Neural crest cell (in vitro differentiated cells): ENCODE results near the gene NOL11. TPM values are rescaled to one million over a fixed set of nuclear protein-coding genes. Genes with fewer than 3 reads are reported as not detected.
A peak's percentile ranks its signal among the peaks of the same experiment; 100 is the strongest.

ENCODE experiments used
- DNase-seq: peaks from one replicate; pipeline ENCODE4 v3.0.0; 2021; ENCODE audit warnings: low read depth, mixed read lengths, low spot score
- H3K27ac Mint-ChIP-seq: one replicate; pipeline ENCODE4 v1.8.0; 2021; ENCODE audit warnings: mild to moderate bottlenecking, mixed read lengths; ENCODE audit not compliant: unreplicated experiment
- H3K27me3 Mint-ChIP-seq: 2 replicates; pipeline ENCODE4 v1.8.0; 2021; ENCODE audit warnings: low read depth, mild to moderate bottlenecking, mixed read lengths
- H3K36me3 Mint-ChIP-seq: 2 replicates; pipeline ENCODE4 v1.8.0; 2021; ENCODE audit warnings: low read depth, mild to moderate bottlenecking, mixed read lengths
- H3K4me1 Mint-ChIP-seq: 2 replicates; pipeline ENCODE4 v1.8.0; 2021; ENCODE audit warnings: mixed read lengths
- H3K4me3 Mint-ChIP-seq: one replicate; pipeline ENCODE4 v1.8.0; 2021; ENCODE audit warnings: mild to moderate bottlenecking, mixed read lengths
- H3K9me3 Mint-ChIP-seq: 2 replicates; pipeline ENCODE4 v1.8.0; 2021; ENCODE audit warnings: mixed read lengths
- total RNA-seq: library from RNA; stranded (reverse); gene quantifications from 2 replicates; pipeline ENCODE4 v1.2.1, GENCODE V29; 2021
- TF ChIP-seq, protein P1 (sequence below): fragments of 200-600 bp; sonication (generic); conservative IDR thresholded peaks from 2 replicates; pipeline ENCODE4 v1.5.0; 2021; ENCODE audit warnings: antibody characterized with exemption, mild to moderate bottlenecking

Gene NOL11
- total RNA-seq, 1 donor from 2014 or later = 88.7 TPM

DNA sequence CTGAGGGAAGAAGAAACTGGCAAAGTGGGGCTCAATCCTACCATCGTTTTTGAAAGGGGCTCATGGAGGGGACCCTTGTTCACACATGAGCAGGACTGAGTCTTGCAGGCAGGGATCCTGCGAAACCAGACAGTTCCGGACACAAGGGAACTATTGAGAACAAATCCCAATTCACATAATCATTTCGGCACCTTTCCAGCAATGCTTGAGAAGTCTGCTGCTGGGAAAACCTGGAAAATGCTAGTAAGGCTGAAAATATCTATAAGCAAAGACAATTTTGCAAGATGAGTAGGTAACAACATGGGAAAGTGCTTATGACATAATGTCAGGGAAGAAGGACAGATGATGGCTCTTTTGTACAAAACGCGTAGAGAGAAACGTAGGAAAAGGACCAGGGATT, 55.5 kb downstream of the NOL11 start:
- no peaks in the 10 kb centered on the region for H3K27me3 Mint-ChIP-seq
- H3K4me1 Mint-ChIP-seq = no peaks in the 10 kb centered on the region
- TF ChIP-seq, protein P1, sequence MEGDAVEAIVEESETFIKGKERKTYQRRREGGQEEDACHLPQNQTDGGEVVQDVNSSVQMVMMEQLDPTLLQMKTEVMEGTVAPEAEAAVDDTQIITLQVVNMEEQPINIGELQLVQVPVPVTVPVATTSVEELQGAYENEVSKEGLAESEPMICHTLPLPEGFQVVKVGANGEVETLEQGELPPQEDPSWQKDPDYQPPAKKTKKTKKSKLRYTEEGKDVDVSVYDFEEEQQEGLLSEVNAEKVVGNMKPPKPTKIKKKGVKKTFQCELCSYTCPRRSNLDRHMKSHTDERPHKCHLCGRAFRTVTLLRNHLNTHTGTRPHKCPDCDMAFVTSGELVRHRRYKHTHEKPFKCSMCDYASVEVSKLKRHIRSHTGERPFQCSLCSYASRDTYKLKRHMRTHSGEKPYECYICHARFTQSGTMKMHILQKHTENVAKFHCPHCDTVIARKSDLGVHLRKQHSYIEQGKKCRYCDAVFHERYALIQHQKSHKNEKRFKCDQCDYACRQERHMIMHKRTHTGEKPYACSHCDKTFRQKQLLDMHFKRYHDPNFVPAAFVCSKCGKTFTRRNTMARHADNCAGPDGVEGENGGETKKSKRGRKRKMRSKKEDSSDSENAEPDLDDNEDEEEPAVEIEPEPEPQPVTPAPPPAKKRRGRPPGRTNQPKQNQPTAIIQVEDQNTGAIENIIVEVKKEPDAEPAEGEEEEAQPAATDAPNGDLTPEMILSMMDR = no peak
- H3K4me3 Mint-ChIP-seq = no peak overlapping the region
- H3K36me3 Mint-ChIP-seq = no peaks in the 10 kb centered on the region
- no peak for DNase-seq
- H3K9me3 Mint-ChIP-seq = no peaks in the 10 kb centered on the region
- no peak overlapping the region for H3K27ac Mint-ChIP-seq

DNA sequence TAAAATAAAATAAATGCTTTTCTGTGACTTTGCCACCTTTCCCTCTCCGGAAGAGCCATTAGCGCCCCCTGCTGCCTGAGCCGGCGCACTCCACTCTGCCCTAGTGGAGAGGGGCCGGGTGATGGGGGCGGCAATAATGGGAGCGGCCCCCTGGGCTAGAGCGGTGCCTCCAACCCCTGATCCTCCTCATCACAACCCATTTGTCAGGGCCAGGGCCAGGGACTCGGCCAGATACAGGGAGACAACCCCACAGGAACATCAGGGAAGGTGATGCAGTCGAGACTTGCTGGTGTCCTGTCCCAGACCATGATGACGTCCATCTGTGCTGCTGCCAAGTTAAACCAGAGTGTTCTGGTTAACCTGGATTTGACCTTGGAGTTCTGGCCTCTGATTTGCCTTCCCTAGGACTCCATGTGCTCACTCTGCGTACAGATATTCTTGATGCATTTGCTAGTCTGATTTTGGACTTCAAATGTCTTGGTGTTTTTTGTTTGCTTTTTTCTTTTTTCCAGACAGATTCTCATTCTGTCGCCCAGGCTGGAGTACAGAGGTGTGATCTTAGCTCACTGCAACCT, 61.4 kb downstream of the NOL11 start:
- Mint-ChIP-seq H3K36me3 (no peaks in the 10 kb centered on the region), H3K27me3 (no peaks in the 10 kb centered on the region), H3K4me1 (no peaks in the 10 kb centered on the region), H3K9me3 (no peaks in the 10 kb centered on the region), H3K4me3 (no peak overlapping the region), H3K27ac (no peak overlapping the region)
- DNase-seq = peak; percentile 38
- TF ChIP-seq, protein P1 = peak; percentile 67

DNA sequence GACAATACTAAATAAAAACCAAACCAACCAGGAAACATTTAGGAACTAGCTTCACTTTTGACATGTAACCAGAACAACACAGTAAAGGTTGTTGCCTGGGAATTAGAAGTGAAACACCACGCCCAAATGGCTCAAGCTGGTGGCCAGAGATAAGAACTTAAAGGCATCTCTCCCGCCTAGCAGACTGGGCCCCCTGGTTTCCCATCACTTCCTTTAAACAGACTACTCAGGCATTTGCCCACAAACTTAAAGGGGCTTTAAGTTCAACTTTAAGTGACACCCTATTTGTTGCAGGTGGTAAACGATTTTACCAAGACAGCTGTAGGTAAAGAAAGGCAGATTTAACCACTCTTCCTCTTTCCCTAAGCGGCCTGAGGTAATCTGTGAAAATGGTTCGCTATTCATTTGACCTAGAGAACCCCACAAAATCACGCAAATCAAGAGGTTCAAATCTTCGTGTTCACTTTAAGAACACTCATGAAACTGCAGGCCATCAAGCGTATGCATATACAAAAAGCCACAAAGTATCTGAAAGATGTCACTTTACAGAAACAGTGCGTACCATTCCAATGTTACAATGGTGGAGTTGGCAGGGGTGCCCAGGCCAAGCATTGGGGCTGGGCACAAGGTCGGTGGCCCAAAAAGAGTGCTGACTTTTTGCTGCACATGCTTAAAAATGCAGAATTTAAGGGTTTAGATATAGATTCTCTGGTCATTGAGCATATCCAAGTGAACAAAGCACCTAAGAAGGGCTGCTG, 66.8 kb downstream of the NOL11 start:
- no peak for DNase-seq
- Mint-ChIP-seq H3K36me3 (no peaks in the 10 kb centered on the region), H3K4me1 (no peaks in the 10 kb centered on the region), H3K4me3 (no peak overlapping the region), H3K27ac (no peak overlapping the region), H3K9me3 (no peaks in the 10 kb centered on the region), H3K27me3 (peaks cover 6% of the 10 kb centered on the region)
- TF ChIP-seq, protein P1 = no peak

DNA sequence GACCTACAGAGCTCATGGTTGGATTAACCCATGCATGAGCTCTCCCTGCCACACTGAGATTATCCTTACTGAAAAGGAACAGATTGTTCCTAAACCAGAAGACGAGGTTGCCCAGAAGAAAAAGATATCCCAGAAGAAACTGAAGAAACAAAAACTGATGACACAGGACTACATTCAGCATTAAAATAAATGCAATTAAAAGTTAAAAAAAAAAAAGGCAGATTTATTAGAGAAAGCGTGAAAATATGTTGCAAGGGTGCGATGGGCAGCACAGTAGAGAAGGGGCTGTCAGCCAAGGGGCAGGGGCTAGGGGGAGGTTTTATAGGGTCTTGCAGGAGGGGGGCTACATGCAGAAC, 67.4 kb downstream of the NOL11 start:
- TF ChIP-seq, protein P1 = no peak
- DNase-seq = no peak
- no peaks in the 10 kb centered on the region for H3K9me3 Mint-ChIP-seq
- H3K4me1 Mint-ChIP-seq = no peaks in the 10 kb centered on the region
- H3K36me3 Mint-ChIP-seq = no peaks in the 10 kb centered on the region
- H3K27me3 Mint-ChIP-seq = peaks cover 6% of the 10 kb centered on the region
- no peak overlapping the region for H3K4me3 Mint-ChIP-seq
- no peak overlapping the region for H3K27ac Mint-ChIP-seq

DNA sequence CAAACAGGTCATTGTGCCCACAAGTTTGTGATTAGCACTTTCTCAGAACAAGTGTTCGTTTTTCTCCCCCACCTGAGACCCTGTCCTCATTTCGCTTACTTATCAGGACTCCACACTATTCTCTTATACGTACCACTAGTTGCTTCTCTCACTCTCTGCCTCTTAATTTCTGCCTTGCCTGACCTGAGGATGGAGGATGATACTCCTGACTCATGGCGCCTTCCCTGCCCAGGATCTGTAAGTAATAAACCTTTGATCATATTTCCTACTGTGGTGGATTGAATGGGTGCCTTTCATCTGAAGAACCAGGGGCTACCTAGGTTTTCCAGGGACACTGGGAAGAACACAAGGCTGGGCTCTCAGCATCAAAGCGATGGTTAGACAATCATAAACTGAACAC, 67.8 kb downstream of the NOL11 start:
- Mint-ChIP-seq H3K27me3 (peaks cover 6% of the 10 kb centered on the region), H3K27ac (no peak overlapping the region), H3K4me1 (no peaks in the 10 kb centered on the region), H3K36me3 (no peaks in the 10 kb centered on the region), H3K4me3 (no peak overlapping the region), H3K9me3 (no peaks in the 10 kb centered on the region)
- DNase-seq = no peak
- TF ChIP-seq, protein P1 = no peak

Other genes starting within 250 kb of the NOL11 start
- gene BPTF, start 107.6 kb downstream of the NOL11 start, total RNA-seq = 158 and 161 TPM in 2 replicates